GM18861 (cell line): ENCODE measurements around the gene NXN.
A peak's percentile ranks its signal among the peaks of the same experiment; 100 is the strongest.
"Not testable (repeated sequence)": the region's sequence is repeated elsewhere in the genome, so short reads cannot be mapped to it uniquely, and the experiment has no call there.

Source experiments
- ATAC-seq: cut with Tn5 transposase; IDR thresholded peaks from one replicate; pipeline ENCODE4 v1.9.1; 2021; ENCODE audit not compliant: unreplicated experiment

The NXN gene

DNA sequence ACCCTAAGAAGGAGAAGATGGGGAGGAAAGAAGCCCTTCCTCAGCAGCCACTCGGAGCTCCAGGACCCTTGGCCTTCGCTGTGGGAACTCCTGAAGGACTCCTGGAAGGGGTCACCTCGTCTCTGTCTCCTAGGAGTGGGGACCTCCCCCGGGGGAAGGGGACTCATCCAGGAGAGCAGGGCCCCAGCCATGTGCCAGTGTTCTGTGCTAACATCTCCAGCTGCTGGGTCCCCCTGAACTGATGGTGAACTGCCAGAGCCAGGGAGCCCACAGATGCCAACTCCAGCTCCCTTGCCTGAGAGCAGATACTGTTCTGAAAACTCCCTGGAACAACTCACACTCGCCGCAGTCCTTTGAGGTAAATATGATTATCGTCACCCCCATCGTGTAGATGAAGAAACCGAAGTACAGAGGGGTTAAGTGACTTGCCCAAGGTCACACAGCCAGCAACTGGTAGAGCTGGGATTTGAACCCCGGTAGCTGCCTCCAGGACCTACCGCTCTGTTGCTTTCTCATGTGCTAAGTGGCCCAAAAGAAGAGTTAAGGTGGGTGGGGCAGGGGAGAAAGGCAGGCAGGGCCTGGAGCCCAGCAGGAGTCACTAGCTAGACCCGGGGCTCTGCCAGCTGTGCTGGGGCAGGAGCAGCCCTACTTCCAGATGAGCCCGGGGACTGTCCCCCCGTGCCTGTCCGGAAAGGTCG is 27.9 kb upstream of the NXN start:
- ATAC-seq = no peak

DNA sequence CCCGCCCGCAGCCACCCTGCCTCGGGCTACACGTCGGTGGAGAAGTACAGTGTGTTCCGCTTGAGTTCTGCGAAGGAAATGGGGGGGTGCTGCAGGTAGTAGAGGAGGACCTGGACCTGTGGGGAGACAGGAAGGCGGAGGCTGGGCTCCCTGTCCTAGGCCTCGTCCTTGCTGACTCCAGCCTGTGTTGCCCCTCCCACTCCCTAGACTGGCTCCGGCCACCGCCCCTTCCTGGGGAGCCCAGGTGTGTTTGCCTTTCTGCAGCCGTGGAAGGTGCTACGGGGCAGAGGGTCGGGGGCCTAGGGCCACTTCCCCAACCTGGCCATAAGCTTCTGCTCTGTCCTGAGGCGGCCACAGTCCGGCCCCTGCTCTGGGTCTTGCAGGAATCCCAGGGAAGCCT is 26.5 kb upstream of the NXN start:
- ATAC-seq = no peak

DNA sequence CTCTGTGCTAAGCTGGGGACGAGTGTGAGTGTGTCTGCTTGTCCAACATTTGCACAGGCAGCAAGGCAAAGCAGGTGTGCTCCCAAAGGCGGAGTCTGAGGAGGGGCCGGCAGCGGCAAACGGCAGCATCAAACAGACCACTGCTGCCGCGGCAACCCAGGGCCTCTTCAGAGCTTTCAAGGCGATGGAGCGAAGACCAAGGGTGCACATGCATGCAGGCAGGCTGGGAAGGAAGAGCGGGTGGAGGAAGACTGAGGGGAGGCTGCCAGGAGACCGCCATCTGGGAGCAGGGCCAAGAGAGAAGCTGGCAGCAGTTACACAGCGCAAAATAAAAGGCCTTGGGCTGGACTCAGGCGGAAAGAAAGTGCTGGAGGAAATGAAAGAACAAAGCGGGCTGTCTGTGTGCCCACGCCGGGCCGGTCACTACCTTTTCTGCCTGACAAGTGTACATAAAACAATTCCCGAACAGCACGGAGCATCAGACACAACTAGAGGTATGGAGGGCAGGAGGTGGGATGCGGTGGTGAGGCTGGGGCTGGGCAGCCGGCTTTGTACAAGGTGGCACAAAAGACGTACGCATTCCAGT is 25.9 kb upstream of the NXN start:
- ATAC-seq = no peak

DNA sequence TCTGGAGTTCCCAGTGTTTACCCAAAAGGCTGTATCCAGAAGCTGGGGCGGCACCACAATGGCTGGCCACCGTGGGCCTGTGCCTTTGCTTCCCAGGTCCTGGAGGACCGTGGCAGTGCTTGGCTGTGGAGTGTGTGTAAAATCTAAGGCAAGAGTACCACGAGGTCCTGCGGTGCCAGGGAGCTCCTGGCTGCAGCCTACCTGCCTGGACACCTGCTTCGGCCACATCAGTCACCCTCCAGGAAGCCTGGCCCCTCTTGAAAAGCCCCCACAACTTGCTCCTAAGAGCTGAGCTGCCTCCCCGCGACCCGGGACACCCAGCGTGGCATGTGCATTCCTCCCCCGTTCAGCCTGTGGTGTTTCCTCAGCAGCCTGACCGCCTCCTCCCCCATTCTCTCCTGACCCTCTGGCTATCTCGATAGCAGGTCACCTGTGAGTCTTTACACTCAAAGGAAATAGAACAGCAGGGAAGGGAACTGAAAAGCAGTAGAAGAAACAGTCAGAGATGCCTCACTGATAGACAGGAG is 25.3 kb upstream of the NXN start:
- no peak for ATAC-seq

DNA sequence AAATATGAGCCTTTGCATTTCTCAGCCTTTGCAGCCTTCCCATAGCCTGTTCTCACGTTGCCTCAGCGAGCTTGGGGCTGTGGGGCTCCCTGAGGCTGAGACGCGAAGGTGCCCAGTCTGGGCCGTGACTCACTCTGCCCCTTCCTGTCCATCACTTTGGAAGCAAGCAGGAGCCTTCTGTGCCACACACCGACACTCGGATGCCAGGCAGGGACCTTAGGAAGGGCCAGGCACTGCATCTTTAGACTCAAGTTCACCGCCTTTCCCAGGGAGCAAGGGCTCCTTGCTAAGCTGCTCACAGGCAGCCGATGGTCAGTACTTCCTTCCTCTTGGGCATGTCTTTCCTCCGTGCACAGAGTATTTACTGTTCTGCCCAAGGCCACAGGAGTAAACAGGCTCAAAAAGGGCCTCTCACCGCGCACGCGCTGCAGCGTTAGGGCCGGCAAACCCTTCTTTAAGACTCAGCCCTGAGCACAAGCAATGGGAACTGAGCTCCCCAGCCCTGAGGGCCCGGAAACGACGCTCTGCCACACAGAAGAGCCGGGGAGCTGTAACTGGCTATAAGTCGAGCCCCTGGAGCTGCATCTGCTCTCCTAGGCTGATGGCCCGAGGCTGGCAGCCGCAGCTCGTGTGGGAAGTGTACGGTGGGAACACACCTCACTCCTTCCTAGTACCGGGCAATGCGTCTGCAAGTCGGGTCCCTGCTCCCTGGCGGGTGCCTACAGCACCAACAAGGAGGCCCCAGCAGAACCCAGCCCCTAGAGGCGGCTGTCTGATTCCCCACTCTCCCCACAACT is 24.6 kb upstream of the NXN start:
- ATAC-seq = no peak

DNA sequence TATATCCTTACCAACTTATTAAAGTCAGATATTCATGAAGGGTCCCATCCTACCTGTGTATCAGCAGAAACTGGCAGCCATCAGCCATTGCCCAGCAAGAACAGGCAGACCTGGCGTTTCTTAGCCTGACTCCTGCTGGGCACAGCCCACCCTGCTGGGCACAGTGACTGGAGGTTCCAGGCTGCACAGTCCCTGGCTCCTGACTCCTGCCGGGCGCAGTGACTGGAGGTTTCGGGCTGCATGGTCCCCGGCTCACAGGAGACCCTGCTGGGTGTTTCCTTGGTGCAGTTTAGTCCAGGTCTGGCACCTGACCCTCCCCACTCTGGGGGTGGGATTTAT is 24.0 kb upstream of the NXN start:
- no peak for ATAC-seq

DNA sequence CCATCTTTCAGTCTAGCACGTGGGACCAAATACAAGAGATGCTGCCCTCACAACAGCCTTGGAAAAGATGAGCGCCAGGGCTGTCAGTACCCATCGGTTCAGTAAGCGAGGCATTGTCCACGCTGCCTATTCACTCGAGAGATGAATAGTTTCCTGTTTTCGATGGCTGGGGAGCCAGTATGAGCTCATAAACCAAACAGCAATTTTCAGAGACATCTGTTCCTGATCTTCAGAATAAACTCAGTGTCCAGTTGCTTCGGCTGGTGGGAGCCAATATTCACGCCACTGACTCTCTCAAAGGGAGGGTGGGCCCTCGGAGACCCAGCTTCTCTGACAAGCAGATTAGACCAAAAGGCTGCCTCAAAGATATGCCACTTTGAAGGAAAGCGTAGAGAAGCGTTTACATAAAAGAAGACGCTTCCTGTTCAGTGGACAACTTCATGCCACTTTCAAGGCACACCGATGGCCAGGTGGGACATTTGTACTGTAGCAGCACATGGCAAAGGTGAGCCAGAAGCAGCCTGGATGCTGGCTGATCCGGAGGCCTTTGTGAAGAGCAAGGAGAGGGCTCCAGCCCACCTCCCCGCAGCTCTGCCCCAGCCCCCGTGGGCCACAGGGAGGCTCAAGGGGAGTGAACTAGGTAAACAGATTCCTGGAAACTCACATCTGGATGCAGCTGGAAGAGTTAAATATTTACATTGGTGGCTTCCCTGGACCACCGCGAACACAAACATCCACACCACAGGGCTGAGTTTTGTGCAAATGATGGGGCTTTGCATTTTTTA is 23.4 kb upstream of the NXN start:
- ATAC-seq = no peak

DNA sequence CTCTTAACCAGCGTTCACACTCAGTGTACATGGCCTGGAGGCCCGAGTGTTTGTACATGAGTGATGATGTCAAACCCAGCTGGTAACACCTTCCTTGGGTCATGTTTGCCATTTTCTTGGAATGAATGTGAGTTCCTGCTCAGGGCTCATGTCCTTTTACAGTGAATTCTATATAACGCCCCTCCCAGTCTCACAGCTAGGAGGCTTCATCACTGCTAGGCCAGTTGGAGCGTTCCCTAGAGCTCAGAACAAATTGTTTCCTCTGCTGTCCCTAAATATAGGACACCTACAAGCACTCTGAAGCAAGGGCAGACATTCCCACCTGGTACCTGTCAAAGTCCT is 22.8 kb upstream of the NXN start:
- ATAC-seq = no peak

DNA sequence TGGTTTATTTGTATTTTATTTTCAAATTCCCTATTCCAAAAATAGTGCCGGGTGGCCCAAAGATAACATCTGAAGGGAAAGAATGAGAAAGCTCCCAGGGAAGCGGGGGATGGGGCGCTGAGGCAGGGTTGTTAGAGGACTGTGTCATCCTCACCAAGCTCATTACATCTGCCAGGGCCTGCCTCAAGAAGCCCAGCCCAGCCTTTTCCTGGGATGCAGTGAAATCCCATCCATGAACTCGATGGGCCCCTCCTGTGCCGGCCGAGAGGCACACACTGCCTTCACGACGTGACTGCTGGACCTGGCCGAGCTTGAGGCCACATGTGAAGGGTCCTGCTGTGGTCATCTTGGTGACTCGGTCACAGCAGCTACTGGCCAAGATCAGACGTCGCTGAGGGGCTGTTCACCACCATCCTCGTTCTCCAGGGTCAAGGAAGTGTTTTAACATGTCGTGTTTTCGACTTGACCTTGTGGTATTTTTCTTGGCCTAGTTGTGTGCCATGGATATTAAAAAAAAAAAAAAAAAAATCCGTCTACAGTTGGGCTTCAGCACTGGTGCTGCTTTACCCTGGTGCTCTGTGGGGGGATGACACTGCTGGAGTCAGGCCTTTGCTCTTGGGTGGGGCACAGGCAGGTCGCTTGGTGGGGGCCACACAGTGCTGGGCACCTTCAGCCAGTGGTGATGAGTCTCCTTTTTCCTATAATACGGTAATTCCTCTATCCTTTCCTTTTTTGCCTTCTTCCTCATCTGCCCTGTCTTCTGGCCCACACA is 22.2 kb upstream of the NXN start:
- no peak for ATAC-seq

DNA sequence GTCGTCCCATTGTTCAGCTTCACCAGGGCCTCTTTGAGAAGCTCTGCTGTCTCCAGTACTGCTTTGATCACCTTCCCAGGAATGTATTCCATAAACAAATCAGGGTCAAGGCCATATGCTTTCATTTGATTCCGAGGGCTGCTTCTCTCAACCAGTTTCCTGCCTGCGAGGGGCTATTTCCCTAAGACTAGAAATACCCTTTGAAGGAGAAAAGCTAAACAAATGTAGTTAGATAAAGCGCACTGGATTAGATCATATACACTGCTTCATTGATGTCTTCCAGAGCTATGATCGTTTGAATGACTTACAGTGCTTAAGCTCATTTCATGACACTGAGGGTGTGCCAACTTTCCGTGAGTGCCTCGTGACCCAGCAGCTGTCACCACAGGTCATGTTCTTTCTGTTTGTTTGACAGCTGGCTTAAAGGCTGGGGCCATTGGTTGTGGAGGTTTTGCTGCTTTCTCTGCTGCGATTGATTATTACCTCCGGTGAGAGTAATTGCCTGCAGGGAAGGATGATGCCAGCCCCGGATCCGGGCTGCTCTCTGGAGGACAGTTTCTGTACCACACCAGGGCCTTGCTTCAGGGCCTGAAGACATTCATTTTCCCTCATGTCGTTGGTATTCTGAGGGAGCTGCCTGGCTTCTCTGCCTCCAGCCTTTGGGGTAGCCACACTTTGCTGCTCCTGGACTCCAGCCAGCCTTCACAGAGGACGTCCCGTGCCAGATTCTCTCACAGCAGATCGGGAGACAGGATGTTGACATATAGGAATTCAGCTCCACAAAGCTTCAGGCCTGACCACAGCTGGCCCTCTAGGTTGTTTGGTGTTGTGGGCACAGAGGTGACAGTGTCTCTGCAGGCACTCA is 21.3 kb upstream of the NXN start:
- no peak for ATAC-seq

DNA sequence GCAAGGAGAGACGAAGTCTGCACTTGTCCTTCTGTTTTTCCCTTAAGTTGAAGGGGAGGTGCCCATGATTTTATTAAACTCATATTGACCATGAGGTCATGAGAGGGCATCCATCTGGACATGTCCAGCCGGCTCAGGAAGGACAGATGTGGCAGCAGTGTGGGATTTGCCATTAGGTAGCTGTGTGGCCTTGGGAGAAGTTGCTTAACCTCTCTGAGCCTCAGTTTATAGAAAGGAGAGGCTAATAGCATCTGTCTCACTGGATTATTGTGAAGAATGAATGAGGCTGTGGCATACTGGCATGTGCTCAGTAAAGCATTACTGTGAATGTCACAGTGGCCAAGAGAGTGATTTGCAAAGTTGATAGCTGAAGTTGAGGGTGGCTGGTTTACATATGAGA is 18.5 kb upstream of the NXN start:
- ATAC-seq = no peak

DNA sequence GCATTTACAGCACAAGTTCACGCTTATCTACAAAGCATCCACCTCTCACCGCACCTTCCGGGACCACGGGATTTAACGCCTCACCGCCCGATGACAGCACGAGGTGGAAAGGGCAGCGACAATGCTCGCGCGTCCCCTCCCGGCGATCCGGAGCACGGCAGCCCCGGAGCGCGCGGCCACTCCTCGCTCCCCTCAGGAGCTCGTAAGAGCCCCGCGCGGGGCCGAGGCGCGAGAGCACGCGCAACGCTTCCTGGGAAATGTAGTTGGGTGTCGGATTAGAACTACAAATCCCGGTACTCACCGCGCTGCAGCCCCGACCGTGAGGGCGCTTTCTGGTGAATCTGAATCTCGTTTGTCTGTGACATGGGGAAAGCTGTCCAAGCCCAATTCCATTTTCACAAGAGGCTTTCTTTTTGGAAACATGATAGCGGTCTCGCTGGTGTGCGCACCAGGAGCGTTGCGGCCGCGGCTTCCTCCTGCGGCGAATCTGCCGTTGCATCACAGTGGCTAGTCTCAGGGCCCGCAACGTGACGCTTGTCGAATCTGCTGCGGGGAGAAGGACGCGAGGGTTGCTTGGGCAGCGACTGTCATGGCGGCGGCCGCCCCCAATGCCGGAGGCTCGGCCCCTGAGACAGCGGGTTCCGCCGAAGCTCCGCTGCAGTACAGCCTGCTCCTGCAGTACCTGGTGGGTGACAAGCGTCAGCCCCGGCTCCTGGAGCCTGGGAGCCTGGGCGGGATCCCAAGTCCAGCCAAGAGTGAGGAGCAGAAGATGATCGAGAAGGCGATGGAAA is 17.2 kb upstream of the NXN start, which contains the start of gene TIMM22:
TIMM22 (plus strand) TSS at position 576 of the 791 bp plus-strand sequence; CDS start at position 590, 14 bp downstream.
- peak; percentile 88 for ATAC-seq

DNA sequence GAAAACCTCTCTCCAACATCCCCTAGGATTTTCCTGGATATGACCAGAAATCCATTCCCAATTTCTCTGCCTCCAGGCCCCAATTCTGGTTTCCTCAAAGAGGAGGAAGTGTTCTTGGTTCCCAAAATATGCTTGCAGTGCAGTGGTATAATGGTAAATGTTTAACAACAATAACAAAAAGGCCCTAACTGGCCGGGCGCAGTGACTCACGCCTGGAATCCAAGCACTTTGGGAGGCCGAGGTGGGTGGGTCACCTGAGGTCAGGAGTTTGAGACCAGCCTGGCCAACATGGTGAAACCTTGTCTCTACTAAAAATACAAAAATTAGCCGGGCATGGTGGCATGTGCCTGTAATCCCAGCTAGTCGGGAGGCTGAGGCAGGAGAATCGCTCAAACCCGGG is 15.7 kb upstream of the NXN start:
- ATAC-seq = not testable (repeated sequence)

DNA sequence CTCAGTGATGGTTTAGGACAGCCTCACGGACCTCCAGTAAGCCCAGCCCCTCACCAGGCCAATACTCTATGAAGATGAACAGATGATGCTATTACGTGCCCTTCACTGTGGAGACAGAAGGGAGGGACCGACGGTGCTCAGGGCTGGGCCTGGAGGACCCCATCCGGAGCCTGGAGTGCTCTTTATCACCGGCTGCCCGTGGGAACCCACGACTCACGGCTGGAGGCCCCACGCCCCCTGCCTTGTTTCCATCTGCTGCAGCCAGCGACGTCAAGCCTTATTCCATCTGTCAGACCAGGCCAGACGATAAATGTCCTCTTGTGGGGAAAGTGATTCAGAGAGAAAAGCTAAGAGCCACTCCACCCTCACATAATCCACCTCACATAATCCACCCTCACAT is 13.4 kb upstream of the NXN start:
- no peak for ATAC-seq

DNA sequence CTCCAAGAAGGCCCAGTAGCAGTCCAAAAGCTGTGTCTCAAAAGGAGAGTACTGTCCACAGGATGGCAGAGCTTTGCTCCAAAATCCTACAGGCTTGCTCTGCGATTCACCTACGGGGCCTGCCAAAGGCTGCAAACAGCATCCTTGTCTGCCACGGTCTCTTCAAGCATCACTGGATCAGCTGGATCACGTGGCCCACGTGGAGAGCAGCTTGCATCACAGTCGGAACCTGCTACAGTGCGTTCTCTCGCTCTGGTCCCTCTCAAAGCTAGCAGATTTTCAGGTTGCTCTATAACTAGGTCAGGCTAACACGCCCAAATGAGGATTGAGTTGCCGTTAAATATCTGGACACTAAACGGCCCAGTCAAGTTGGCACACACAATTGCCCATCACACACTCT is 9.0 kb upstream of the NXN start:
- no peak for ATAC-seq

DNA sequence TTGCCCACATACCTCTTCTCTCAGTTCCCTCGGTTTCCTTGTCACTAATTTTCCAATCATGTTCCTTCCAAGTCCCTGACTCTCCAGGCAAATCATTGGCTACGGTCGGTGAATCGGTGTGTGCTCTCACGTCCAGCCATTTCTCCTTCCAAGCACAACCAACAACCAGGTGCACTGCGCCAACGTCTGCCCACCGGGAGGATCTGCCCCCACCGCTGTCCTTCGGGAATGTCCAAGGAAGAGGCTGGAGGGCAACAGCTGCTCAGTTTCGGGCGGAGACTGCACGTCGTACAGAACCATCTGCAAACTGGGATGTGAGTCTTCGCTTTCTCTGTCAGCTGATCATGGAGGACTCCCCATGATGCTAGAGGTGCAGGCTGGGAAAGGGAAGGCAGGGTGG is 8.4 kb upstream of the NXN start:
- no peak for ATAC-seq

DNA sequence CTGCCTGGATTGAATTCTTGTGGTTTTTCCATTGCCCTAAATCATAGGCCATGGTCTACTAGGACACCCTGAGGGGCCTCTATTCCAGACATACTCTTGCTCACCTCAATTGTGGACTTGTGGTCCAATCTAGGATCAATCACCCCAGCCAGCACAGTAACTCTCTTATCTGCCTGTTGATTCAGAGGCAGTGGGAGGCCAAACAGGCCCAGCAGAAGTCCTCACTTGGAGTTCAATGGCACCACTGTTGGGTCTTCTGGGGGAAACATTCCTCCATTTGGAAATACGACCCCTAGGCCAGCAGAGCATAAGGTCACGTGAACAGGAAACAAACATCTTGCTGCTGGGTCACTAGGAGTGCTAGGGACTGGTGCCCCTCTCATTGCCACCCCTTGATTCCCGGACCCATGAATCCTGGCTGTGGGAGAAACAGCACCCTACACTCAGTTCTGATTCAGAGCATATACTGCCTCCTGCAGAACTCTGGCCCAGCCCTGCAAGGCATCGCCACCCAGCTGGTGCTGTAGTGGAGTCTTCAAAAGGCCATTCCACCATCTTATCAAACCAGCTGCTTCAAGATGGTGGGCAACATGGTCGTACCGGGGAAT is 6.8 kb upstream of the NXN start:
- no peak for ATAC-seq

DNA sequence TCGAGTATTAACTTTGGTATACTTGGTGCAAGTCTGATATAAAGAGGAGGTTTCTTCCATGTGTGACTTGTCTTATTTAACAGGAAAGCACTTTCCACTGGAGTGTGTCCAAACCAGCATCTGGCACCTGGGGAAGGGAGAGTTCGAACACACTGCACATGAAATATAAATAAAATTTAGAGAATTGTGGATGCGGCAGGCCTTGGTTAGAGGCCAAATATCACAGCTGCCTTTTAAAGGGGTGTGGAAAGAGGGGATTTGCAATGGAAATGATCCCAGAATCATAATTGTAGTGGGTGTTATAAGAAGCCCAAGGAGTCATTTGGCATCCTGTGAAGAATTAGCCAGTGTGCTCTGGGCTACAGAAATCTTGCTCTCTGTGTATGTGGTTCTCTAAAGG is 4.3 kb upstream of the NXN start:
- no peak for ATAC-seq

DNA sequence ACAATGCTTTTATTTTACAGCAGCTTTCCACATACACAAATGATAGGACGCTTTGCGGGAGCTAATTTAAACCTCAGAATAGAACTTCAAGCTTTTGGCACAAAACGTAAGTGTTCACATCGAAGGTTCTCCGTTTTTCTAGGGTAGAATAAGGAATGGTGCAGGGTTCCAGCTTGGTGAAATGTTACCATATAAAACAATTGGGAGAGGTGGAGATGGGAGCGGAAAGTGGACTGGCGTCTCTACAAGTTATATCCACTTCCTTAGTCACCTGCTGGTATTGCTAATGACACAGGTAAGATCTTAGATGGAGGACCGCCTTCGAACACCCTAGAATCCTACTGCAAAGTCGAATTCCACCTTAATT is 1.7 kb upstream of the NXN start:
- ATAC-seq = no peak
